SK-N-SH (cell line): ENCODE measurements around the gene WIPI1.

Source experiments
- EP300 ChIP-seq, 2 experiments: IDR thresholded peaks; 2 replicates each; pipeline versions ENCODE4 v1.4.0 to v1.6.1; 2012; ENCODE audit warnings: borderline replicate concordance in 1 of 2, low read depth in 1 of 2, low read length in 1 of 2
- GATA2 ChIP-seq: sonication (generic); formaldehyde crosslinking; IDR thresholded peaks from 2 replicates; pipeline ENCODE4 v1.5.0; 2020; ENCODE audit warnings: mild to moderate bottlenecking, missing genetic modification reagents
- MEF2A ChIP-seq: IDR thresholded peaks from 2 replicates; pipeline ENCODE4 v1.4.0; 2012; ENCODE audit warnings: low read depth, borderline replicate concordance
- MXI1 ChIP-seq: IDR thresholded peaks from 2 replicates; pipeline ENCODE4 v1.6.1; 2012; ENCODE audit warnings: mild to moderate bottlenecking, low read depth, low read length, improper control_type of control experiment
- NFIC ChIP-seq: IDR thresholded peaks from 2 replicates; pipeline ENCODE4 v1.4.0; 2012; ENCODE audit warnings: borderline replicate concordance
- POLR2AphosphoS5 ChIP-seq: IDR thresholded peaks from 2 replicates; pipeline ENCODE4 v1.6.1; 2012; ENCODE audit warnings: low read depth, low read length
- RFX5 ChIP-seq: IDR thresholded peaks from 2 replicates; pipeline ENCODE4 v1.6.1; 2012; ENCODE audit warnings: mild to moderate bottlenecking, improper control_type of control experiment, low read length
- TAF1 ChIP-seq: IDR thresholded peaks from 2 replicates; pipeline ENCODE4 v1.6.1; 2012; ENCODE audit warnings: low read depth, mild to moderate bottlenecking, low read length, moderate library complexity, borderline replicate concordance
- TCF12 ChIP-seq: IDR thresholded peaks from 2 replicates; pipeline ENCODE4 v1.4.0; 2012
- TF ChIP-seq, protein P1 (sequence below): fragments of 200-600 bp; sonication (generic); IDR thresholded peaks from 2 replicates; pipeline ENCODE4 v1.6.1; 2017; ENCODE audit warnings: antibody characterized with exemption, mild to moderate bottlenecking, moderate library complexity
- TF ChIP-seq, protein P2 (sequence below): IDR thresholded peaks from 2 replicates; pipeline ENCODE4 v1.6.1; 2012; ENCODE audit warnings: mild to moderate bottlenecking, low read depth, low read length, moderate library complexity
- TF ChIP-seq, protein P3 (sequence below): fragments of 150-350 bp; IDR thresholded peaks from 2 replicates; pipeline ENCODE4 v1.6.1; 2017; ENCODE audit warnings: antibody characterized with exemption, low read length, low read depth, borderline replicate concordance
- TF ChIP-seq, protein P4 (sequence below): IDR thresholded peaks from 2 replicates; pipeline ENCODE4 v1.4.0; 2012; ENCODE audit warnings: low read depth

DNA sequence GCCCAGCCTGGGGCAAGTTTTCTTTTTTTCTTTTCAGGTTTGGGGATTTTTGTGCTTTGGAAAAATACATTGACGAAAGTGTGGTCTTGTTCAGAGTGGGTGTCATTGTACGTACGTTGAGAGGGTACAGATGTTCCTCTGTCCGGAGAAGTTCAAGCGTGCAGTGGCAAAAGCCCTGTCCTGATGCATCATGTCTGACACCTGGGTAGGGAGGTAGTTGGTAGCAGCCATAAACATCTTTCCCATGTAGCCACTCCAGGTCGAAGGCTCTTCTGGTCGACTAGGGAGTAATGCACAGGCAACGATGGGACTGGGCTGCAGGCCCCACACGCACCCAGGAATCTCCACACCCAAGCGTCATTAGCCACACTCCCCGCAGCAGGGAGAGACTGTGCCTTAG, 27.4 kb downstream of the WIPI1 start:
- TF ChIP-seq, protein P1, sequence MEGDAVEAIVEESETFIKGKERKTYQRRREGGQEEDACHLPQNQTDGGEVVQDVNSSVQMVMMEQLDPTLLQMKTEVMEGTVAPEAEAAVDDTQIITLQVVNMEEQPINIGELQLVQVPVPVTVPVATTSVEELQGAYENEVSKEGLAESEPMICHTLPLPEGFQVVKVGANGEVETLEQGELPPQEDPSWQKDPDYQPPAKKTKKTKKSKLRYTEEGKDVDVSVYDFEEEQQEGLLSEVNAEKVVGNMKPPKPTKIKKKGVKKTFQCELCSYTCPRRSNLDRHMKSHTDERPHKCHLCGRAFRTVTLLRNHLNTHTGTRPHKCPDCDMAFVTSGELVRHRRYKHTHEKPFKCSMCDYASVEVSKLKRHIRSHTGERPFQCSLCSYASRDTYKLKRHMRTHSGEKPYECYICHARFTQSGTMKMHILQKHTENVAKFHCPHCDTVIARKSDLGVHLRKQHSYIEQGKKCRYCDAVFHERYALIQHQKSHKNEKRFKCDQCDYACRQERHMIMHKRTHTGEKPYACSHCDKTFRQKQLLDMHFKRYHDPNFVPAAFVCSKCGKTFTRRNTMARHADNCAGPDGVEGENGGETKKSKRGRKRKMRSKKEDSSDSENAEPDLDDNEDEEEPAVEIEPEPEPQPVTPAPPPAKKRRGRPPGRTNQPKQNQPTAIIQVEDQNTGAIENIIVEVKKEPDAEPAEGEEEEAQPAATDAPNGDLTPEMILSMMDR = no peak
- TF ChIP-seq, protein P2, sequence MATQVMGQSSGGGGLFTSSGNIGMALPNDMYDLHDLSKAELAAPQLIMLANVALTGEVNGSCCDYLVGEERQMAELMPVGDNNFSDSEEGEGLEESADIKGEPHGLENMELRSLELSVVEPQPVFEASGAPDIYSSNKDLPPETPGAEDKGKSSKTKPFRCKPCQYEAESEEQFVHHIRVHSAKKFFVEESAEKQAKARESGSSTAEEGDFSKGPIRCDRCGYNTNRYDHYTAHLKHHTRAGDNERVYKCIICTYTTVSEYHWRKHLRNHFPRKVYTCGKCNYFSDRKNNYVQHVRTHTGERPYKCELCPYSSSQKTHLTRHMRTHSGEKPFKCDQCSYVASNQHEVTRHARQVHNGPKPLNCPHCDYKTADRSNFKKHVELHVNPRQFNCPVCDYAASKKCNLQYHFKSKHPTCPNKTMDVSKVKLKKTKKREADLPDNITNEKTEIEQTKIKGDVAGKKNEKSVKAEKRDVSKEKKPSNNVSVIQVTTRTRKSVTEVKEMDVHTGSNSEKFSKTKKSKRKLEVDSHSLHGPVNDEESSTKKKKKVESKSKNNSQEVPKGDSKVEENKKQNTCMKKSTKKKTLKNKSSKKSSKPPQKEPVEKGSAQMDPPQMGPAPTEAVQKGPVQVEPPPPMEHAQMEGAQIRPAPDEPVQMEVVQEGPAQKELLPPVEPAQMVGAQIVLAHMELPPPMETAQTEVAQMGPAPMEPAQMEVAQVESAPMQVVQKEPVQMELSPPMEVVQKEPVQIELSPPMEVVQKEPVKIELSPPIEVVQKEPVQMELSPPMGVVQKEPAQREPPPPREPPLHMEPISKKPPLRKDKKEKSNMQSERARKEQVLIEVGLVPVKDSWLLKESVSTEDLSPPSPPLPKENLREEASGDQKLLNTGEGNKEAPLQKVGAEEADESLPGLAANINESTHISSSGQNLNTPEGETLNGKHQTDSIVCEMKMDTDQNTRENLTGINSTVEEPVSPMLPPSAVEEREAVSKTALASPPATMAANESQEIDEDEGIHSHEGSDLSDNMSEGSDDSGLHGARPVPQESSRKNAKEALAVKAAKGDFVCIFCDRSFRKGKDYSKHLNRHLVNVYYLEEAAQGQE = no peak
- TF ChIP-seq, protein P3, sequence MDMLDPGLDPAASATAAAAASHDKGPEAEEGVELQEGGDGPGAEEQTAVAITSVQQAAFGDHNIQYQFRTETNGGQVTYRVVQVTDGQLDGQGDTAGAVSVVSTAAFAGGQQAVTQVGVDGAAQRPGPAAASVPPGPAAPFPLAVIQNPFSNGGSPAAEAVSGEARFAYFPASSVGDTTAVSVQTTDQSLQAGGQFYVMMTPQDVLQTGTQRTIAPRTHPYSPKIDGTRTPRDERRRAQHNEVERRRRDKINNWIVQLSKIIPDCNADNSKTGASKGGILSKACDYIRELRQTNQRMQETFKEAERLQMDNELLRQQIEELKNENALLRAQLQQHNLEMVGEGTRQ = no peak
- TF ChIP-seq MXI1 (no peak), GATA2 (CRISPR knock-in tag) (no peak), TAF1 (no peak), RFX5 (no peak), EP300 (IDR thresholded peaks at IDR 0.05; ENCODE audit: borderline replicate concordance in 1 of 2, low read depth in 1 of 2, low read length in 1 of 2) (no peak), NFIC (no peak), TCF12 (no peak), MEF2A (no peak), POLR2AphosphoS5 (no peak)
- TF ChIP-seq, protein P4, sequence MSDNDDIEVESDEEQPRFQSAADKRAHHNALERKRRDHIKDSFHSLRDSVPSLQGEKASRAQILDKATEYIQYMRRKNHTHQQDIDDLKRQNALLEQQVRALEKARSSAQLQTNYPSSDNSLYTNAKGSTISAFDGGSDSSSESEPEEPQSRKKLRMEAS = no peak
